Trophoblast cell (in vitro differentiated cells and primary cell): ENCODE results near the gene IL5.
"Not testable (repeated sequence)": the region's sequence is repeated elsewhere in the genome, so short reads cannot be mapped to it uniquely, and the experiment has no call there.

Experiments used
- DNase-seq, 2 donors: peaks; one replicate each; pipeline ENCODE4 v3.0.0-alpha.2; 2016
- H2AFZ ChIP-seq: 2 replicates; pipeline ENCODE4 v1.6.1; 2013; ENCODE audit warnings: low read length, moderate library complexity, mild to moderate bottlenecking; ENCODE audit not compliant: insufficient read depth, poor library complexity
- H2AK5ac ChIP-seq: 2 replicates; pipeline ENCODE4 v1.6.1; 2013; ENCODE audit warnings: mild to moderate bottlenecking, low read length
- H2BK120ac ChIP-seq: 2 replicates; pipeline ENCODE4 v1.6.1; 2013; ENCODE audit warnings: low read length, mild to moderate bottlenecking, moderate library complexity; ENCODE audit not compliant: insufficient read depth, poor library complexity
- H2BK12ac ChIP-seq: 2 replicates; pipeline ENCODE4 v1.6.1; 2013; ENCODE audit warnings: mild to moderate bottlenecking, low read length, moderate library complexity
- H2BK5ac ChIP-seq: 2 replicates; pipeline ENCODE4 v1.6.1; 2013; ENCODE audit warnings: low read length, low read depth, moderate library complexity, mild to moderate bottlenecking; ENCODE audit not compliant: poor library complexity
- H3K14ac ChIP-seq: 2 replicates; pipeline ENCODE4 v1.6.1; 2013; ENCODE audit warnings: mild to moderate bottlenecking, low read length
- H3K18ac ChIP-seq: 2 replicates; pipeline ENCODE4 v1.6.1; 2013; ENCODE audit warnings: mild to moderate bottlenecking, low read length
- H3K23ac ChIP-seq: 2 replicates; pipeline ENCODE4 v1.6.1; 2013; ENCODE audit warnings: low read length
- H3K27ac ChIP-seq: 2 replicates; pipeline ENCODE4 v1.5.1; 2013; ENCODE audit warnings: low read depth, mild to moderate bottlenecking, inconsistent platforms, low read length, moderate library complexity
- H3K27me3 ChIP-seq: 2 replicates; pipeline ENCODE4 v1.6.1; 2013; ENCODE audit warnings: inconsistent platforms, mild to moderate bottlenecking, low read length, moderate library complexity; ENCODE audit not compliant: insufficient read depth
- H3K36me3 ChIP-seq, 2 experiments: 1 replicate in 1 of 2; 2 replicates in 1 of 2; pipeline ENCODE4 v1.6.1; 2013; ENCODE audit warnings: low read length in 2 of 2, mild to moderate bottlenecking in 2 of 2, moderate library complexity in 1 of 2; ENCODE audit not compliant: insufficient read depth in 2 of 2, control insufficient read depth in 1 of 2
- H3K4ac ChIP-seq: 2 replicates; pipeline ENCODE4 v1.6.1; 2013; ENCODE audit warnings: low read depth, mild to moderate bottlenecking, low read length, moderate library complexity
- H3K4me1 ChIP-seq, 2 experiments: 1 replicate in 1 of 2; 2 replicates in 1 of 2; pipeline ENCODE4 v1.6.1; 2013; ENCODE audit warnings: low read length in 2 of 2, mild to moderate bottlenecking in 2 of 2, moderate library complexity in 1 of 2; ENCODE audit not compliant: insufficient read depth in 2 of 2, control insufficient read depth in 1 of 2
- H3K4me2 ChIP-seq: 2 replicates; pipeline ENCODE4 v1.6.1; 2013; ENCODE audit warnings: inconsistent platforms, mild to moderate bottlenecking, low read length, moderate library complexity
- H3K4me3 ChIP-seq: 2 replicates; pipeline ENCODE4 v1.5.1; 2013; ENCODE audit warnings: mild to moderate bottlenecking, low read depth, low read length, inconsistent platforms
- H3K79me1 ChIP-seq: one replicate; pipeline ENCODE4 v1.6.1; 2013; ENCODE audit warnings: low read length
- H3K79me2 ChIP-seq: 2 replicates; pipeline ENCODE4 v1.6.1; 2013; ENCODE audit warnings: low read length, mild to moderate bottlenecking; ENCODE audit not compliant: control insufficient read depth, insufficient read depth, poor library complexity
- H3K9ac ChIP-seq: 2 replicates; pipeline ENCODE4 v1.6.1; 2013; ENCODE audit warnings: mild to moderate bottlenecking, low read length
- H3K9me3 ChIP-seq: 2 replicates; pipeline ENCODE4 v1.6.1; 2013; ENCODE audit warnings: low read depth, mild to moderate bottlenecking, control low read depth, inconsistent platforms, low read length; ENCODE audit not compliant: insufficient read depth
- H4K12ac ChIP-seq: 2 replicates; pipeline ENCODE4 v1.6.1; 2013; ENCODE audit warnings: low read depth, mild to moderate bottlenecking, low read length, moderate library complexity
- H4K8ac ChIP-seq: 2 replicates; pipeline ENCODE4 v1.6.1; 2013; ENCODE audit warnings: low read depth, mild to moderate bottlenecking, low read length, moderate library complexity
- H4K91ac ChIP-seq: one replicate; pipeline ENCODE4 v1.6.1; 2013; ENCODE audit warnings: low read depth, mild to moderate bottlenecking, low read length, moderate library complexity
- WGBS: extraction: QIAGEN DNeasy Blood & Tissue Kit; methylation state at CpG from one replicate; pipeline ENCODE4 v1.1.7; 2013; ENCODE audit warnings: missing lambda C conversion rate; ENCODE audit not compliant: insufficient read length, insufficient coverage; ENCODE audit errors: extremely low coverage; 5-methylcytosine and 5-hydroxymethylcytosine counted together

The IL5 gene

GRCh38 chr5:132556153-132556762 lies 12.9 kb upstream of the IL5 start:
- H3K27ac ChIP-seq = no peak overlapping the region
- no peak overlapping the region for H3K23ac ChIP-seq
- peak overlapping the region; percentile 74 for H3K4me2 ChIP-seq
- no peak overlapping the region for H2AK5ac ChIP-seq
- peak overlapping the region; percentile 98 for H4K8ac ChIP-seq
- peak overlapping the region; percentile 80 for H3K4me3 ChIP-seq
- peaks cover 1% of the 10 kb centered on the region for H3K9me3 ChIP-seq
- peaks cover 4% of the 10 kb centered on the region for H3K79me2 ChIP-seq
- peak overlapping the region; percentile 72 for H4K12ac ChIP-seq
- peak overlapping the region; percentile 83 for H2AFZ ChIP-seq
- peaks cover 0 to 2% of the 10 kb centered on the region in 2 experiments for H3K36me3 ChIP-seq
- H3K18ac ChIP-seq = peak overlapping the region; percentile 55
- peak overlapping the region; percentile 91 for H4K91ac ChIP-seq
- no peak overlapping the region for H2BK5ac ChIP-seq
- H3K27me3 ChIP-seq = no peaks in the 10 kb centered on the region
- H2BK120ac ChIP-seq = no peak overlapping the region
- H3K79me1 ChIP-seq = peaks cover 7% of the 10 kb centered on the region
- peak overlapping the region; percentile 19 for H3K9ac ChIP-seq
- H3K4me1 ChIP-seq = peaks cover 0 to 4% of the 10 kb centered on the region in 2 experiments
- no peak overlapping the region for H3K4ac ChIP-seq
- peak overlapping the region; percentile 88 for H3K14ac ChIP-seq
- no CpG with 5 or more reads among the region's 15 CpGs for WGBS
- peak in 1 of 2 donors; percentile 69 for DNase-seq
- no peak overlapping the region for H2BK12ac ChIP-seq

- Histone ChIP-seq H3K23ac (no peak overlapping the region), H3K4me2 (no peak overlapping the region), H2BK120ac (no peak overlapping the region), H2AFZ (no peak overlapping the region), H4K8ac (no peak overlapping the region), H3K18ac (no peak overlapping the region), H3K4me3 (no peak overlapping the region), H2BK5ac (no peak overlapping the region), H3K9me3 (peaks cover 1% of the 10 kb centered on the region), H3K27ac (no peak overlapping the region), H3K27me3 (no peaks in the 10 kb centered on the region), H3K9ac (no peak overlapping the region), H4K12ac (no peak overlapping the region), H3K14ac (no peak overlapping the region), H3K79me1 (no peaks in the 10 kb centered on the region), H3K79me2 (no peaks in the 10 kb centered on the region), H2AK5ac (no peak overlapping the region), H3K4ac (no peak overlapping the region), H3K36me3 (no peaks in the 10 kb centered on the region), H2BK12ac (no peak overlapping the region), H4K91ac (no peak overlapping the region), H3K4me1 (no peaks in the 10 kb centered on the region)
- DNase-seq = no peak
- WGBS = 100% methylated on average over 1 of the region's 2 CpGs
Measured at GRCh38 chr5:132549576-132549975, 6.3 kb upstream of the IL5 start.

GRCh38 chr5:132548834-132549233 lies 5.5 kb upstream of the IL5 start:
- H3K36me3 ChIP-seq, H4K8ac ChIP-seq, H2AFZ ChIP-seq, H3K27me3 ChIP-seq, H4K91ac ChIP-seq, H3K4me1 ChIP-seq, H3K9me3 ChIP-seq, H3K4me2 ChIP-seq, H3K4ac ChIP-seq, H2AK5ac ChIP-seq, H3K18ac ChIP-seq, H3K23ac ChIP-seq, H3K14ac ChIP-seq, DNase-seq, H2BK5ac ChIP-seq, H3K79me2 ChIP-seq, H3K79me1 ChIP-seq, H3K4me3 ChIP-seq, H2BK12ac ChIP-seq, H2BK120ac ChIP-seq, H3K27ac ChIP-seq, H3K9ac ChIP-seq, H4K12ac ChIP-seq: not testable (repeated sequence)
- WGBS = no CpG with 5 or more reads among the region's 7 CpGs

- Histone ChIP-seq H4K12ac (no peak overlapping the region), H3K79me2 (no peaks in the 10 kb centered on the region), H3K4ac (no peak overlapping the region), H3K18ac (no peak overlapping the region), H4K91ac (no peak overlapping the region), H3K27me3 (no peaks in the 10 kb centered on the region), H2AFZ (no peak overlapping the region), H3K23ac (no peak overlapping the region), H3K27ac (no peak overlapping the region), H4K8ac (no peak overlapping the region), H2BK5ac (no peak overlapping the region), H3K4me2 (no peak overlapping the region), H3K36me3 (no peaks in the 10 kb centered on the region), H3K4me1 (no peaks in the 10 kb centered on the region), H2BK120ac (no peak overlapping the region), H3K9me3 (peaks cover 1% of the 10 kb centered on the region), H2AK5ac (no peak overlapping the region), H3K9ac (no peak overlapping the region), H3K79me1 (no peaks in the 10 kb centered on the region), H3K14ac (no peak overlapping the region), H2BK12ac (no peak overlapping the region), H3K4me3 (no peak overlapping the region)
- DNase-seq = no peak
- no CpG with 5 or more reads among the region's 2 CpGs for WGBS
Measured at GRCh38 chr5:132547269-132547668, 3.9 kb upstream of the IL5 start.
